Kidney epithelial cell (primary cell): ENCODE data around the gene PPP1R27. TPM values are rescaled to one million over a fixed set of nuclear protein-coding genes. Genes with fewer than 3 reads are reported as not detected.

Source experiments
- DNase-seq: peaks from one replicate; pipeline ENCODE4 v3.0.0-alpha.2; 2010; ENCODE audit warnings: low read depth
- H3K27me3 ChIP-seq: 2 replicates; pipeline ENCODE4 v1.6.0; 2011; ENCODE audit warnings: low read length; ENCODE audit not compliant: control insufficient read depth, insufficient read depth
- H3K36me3 ChIP-seq: 2 replicates; pipeline ENCODE4 v1.5.1; 2011; ENCODE audit warnings: low read length; ENCODE audit not compliant: control insufficient read depth, insufficient read depth
- H3K4me3 ChIP-seq: 2 replicates; pipeline ENCODE4 v1.5.1; 2011; ENCODE audit warnings: low read depth, mild to moderate bottlenecking, control low read depth, low read length
- total RNA-seq: library from RNA; depleted of rRNA; stranded (reverse); fragments of >200 nt; gene quantifications from 2 replicates; pipeline ENCODE4 v1.2.3, GENCODE V29; 2015
- TF ChIP-seq, protein P1 (sequence below): IDR thresholded peaks from 2 replicates; pipeline ENCODE4 v1.5.1; 2011; ENCODE audit warnings: mild to moderate bottlenecking, moderate library complexity, low read length, control low read depth, inconsistent platforms; ENCODE audit not compliant: insufficient read depth, poor library complexity, severe bottlenecking

Gene PPP1R27
- total RNA-seq, 1 donor from 2014 or later, result 0.38 TPM

- Histone ChIP-seq H3K4me3 (no peak overlapping the region), H3K36me3 (peaks cover 1% of the 10 kb centered on the region), H3K27me3 (peaks cover 9% of the 10 kb centered on the region)
- DNase-seq, result no peak
- TF ChIP-seq, protein P1, sequence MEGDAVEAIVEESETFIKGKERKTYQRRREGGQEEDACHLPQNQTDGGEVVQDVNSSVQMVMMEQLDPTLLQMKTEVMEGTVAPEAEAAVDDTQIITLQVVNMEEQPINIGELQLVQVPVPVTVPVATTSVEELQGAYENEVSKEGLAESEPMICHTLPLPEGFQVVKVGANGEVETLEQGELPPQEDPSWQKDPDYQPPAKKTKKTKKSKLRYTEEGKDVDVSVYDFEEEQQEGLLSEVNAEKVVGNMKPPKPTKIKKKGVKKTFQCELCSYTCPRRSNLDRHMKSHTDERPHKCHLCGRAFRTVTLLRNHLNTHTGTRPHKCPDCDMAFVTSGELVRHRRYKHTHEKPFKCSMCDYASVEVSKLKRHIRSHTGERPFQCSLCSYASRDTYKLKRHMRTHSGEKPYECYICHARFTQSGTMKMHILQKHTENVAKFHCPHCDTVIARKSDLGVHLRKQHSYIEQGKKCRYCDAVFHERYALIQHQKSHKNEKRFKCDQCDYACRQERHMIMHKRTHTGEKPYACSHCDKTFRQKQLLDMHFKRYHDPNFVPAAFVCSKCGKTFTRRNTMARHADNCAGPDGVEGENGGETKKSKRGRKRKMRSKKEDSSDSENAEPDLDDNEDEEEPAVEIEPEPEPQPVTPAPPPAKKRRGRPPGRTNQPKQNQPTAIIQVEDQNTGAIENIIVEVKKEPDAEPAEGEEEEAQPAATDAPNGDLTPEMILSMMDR, result no peak
Measured at GRCh38 chr17:81822312-81822637, 12.6 kb downstream of the PPP1R27 start.

- H3K4me3 ChIP-seq, result no peak overlapping the region
- TF ChIP-seq, protein P1, result peak; percentile 60
- no peak for DNase-seq
Measured at GRCh38 chr17:81821603-81822311, 13.1 kb downstream of the PPP1R27 start.

DNA sequence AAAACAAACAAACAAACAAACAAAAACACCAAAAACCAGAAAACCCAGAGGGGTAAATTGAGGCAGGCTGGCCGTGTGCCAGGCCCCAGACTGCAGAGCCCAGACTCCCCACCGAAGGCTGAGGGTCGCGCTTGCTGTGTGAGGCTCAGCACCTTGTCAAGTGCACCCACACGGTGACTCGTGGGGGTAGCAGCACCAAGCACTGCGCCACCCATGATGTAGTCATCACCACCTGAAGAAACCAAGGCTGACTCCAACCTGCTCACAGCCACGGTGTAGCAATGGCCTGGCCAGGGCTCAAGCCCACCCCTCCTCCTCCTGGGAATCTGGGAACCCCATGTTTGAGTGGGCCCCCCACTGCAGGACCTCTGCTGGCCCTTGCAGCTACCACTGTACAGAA is 13.7 kb downstream of the PPP1R27 start:
- DNase-seq, result no peak
- TF ChIP-seq, protein P1, result no peak
- Histone ChIP-seq H3K36me3 (peaks cover 1% of the 10 kb centered on the region), H3K4me3 (no peak overlapping the region), H3K27me3 (peaks cover 9% of the 10 kb centered on the region)

More at GRCh38 chr17:81821603-81822311, 13.1 kb downstream of the PPP1R27 start:
- peaks cover 1% of the 10 kb centered on the region for H3K36me3 ChIP-seq
- peaks cover 9% of the 10 kb centered on the region for H3K27me3 ChIP-seq

DNA sequence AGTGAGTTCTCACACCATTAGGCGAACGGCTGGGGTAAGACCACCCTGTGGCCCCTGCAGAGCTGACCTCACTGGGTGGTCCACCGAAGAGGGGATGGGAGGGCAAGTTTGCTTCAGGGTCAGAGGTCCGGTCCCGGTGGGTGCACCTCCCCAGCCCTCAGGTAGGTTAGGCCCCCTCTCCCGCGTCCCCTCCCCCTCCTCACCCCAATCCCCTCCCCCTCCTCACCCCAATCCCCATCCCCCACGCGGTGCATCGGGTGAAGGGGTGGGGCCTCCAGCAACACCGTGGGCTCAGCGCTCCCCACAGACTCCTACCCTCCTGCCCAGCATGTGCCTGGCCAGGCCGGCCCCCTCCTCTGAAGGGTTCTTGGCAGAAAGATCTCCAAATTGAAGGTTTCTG is 15.1 kb downstream of the PPP1R27 start:
- H3K27me3 ChIP-seq, result peaks cover 9% of the 10 kb centered on the region
- peaks cover 1% of the 10 kb centered on the region for H3K36me3 ChIP-seq
- TF ChIP-seq, protein P1, result no peak
- DNase-seq, result no peak
- no peak overlapping the region for H3K4me3 ChIP-seq

DNA sequence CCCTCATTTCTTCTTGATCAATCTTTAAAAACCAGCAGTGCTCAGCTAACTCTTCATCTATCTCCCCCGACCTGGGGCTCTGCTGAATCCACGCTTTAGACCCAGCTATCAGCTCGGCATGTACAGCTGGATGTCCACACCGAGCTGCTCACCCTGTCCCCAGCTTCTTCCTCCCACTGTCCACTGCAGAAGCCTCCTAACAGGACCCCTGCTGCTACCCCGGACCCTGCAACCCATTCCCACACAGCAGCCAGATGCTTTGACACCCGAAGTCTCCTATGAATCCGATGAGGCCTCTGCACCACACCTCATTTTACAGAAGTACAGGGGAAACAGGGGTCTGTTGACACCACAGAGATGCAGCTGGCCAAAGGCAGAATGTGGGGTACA is 17.1 kb downstream of the PPP1R27 start:
- Histone ChIP-seq H3K27me3 (peaks cover 9% of the 10 kb centered on the region), H3K36me3 (peaks cover 1% of the 10 kb centered on the region), H3K4me3 (no peak overlapping the region)
- no peak for DNase-seq
- TF ChIP-seq, protein P1, result no peak

DNA sequence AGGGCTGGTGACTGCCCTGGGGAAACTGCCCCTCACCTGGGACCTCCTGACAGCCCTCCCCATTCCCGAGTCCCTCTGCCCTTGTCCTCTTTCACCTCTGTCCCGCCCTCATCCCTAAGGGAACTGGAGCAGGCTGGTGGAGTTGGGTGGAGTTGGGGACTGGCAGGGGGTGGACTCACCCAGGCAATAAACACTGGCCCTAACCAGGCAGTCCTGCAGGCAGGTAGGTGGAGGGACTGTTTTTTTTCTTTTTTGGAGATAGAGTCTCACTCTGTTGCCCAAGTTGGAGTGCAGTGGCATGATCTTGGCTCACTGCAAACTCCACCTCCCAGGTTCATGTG is 19.2 kb downstream of the PPP1R27 start:
- H3K4me3 ChIP-seq, result no peak overlapping the region
- no peak for DNase-seq
- TF ChIP-seq, protein P1, result no peak
- H3K36me3 ChIP-seq, result no peaks in the 10 kb centered on the region
- H3K27me3 ChIP-seq, result peaks cover 19% of the 10 kb centered on the region
